ENCODE results near the gene SOX13. TPM values are rescaled to one million over a fixed set of nuclear protein-coding genes. Genes with fewer than 3 reads are reported as not detected.

The SOX13 gene
- total and polyA plus RNA-seq, 2 of the 4 experiments (the other 2 are of a cell fraction), result 0.54 to 3.5 TPM

GRCh38 chr1:204094856-204095634 lies 22.1 kb downstream of the SOX13 start:
- ATAC-seq (ENCODE audit: low read depth), result no peak
- no peak overlapping the region for H2BK20ac ChIP-seq (ENCODE audit: low read depth, low read length)
- no peak overlapping the region for H4K5ac ChIP-seq (ENCODE audit: low read depth, low read length)
- H3K4me2 ChIP-seq (ENCODE audit: low read depth, low read length), result no peak overlapping the region
- H3K56ac ChIP-seq (ENCODE audit: extremely low read depth, insufficient read depth, low read length), result no peak overlapping the region
- no peak overlapping the region for H3K18ac ChIP-seq (ENCODE audit: low read depth, low read length)
- no peak overlapping the region for H2BK120ac ChIP-seq (ENCODE audit: low read depth, low read length)
- no peak overlapping the region for H2AFZ ChIP-seq (replicated peaks; ENCODE audit: low read length, poor library complexity)
- no peak overlapping the region for H3K4ac ChIP-seq (ENCODE audit: low read depth, low read length)
- H3K27me3 ChIP-seq (ENCODE audit: control insufficient read depth, insufficient read depth, low read length), result no peaks in the 10 kb centered on the region
- H3K27ac ChIP-seq (ENCODE audit: insufficient read depth, low read length), result no peak overlapping the region
- intact Hi-C loops (cut with micrococcal nuclease), result no loop called here
- no peak overlapping the region for H3K14ac ChIP-seq (replicated peaks; ENCODE audit: low read depth, low read length)
- H3K79me1 ChIP-seq (ENCODE audit: low read depth in 1 of 2, low read length in 2 of 2), result peaks cover 0 to 5% of the 10 kb centered on the region in 2 experiments; a peak in 1 of 4 replicates
- no peaks in the 10 kb centered on the region for H4K20me1 ChIP-seq (ENCODE audit: insufficient read depth, low read length)
- H3K9ac ChIP-seq (ENCODE audit: low read depth, low read length), result no peak overlapping the region
- TF ChIP-seq, protein P1, sequence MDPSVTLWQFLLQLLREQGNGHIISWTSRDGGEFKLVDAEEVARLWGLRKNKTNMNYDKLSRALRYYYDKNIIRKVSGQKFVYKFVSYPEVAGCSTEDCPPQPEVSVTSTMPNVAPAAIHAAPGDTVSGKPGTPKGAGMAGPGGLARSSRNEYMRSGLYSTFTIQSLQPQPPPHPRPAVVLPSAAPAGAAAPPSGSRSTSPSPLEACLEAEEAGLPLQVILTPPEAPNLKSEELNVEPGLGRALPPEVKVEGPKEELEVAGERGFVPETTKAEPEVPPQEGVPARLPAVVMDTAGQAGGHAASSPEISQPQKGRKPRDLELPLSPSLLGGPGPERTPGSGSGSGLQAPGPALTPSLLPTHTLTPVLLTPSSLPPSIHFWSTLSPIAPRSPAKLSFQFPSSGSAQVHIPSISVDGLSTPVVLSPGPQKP (IDR thresholded peaks at IDR 0.05; ENCODE audit: borderline replicate concordance, low read depth, low read length), result no peak
- TF ChIP-seq BHLHE40 (IDR thresholded peaks at IDR 0.05; ENCODE audit: low read depth, low read length) (no peak), POLR2A (IDR thresholded peaks at IDR 0.05; ENCODE audit: low read depth, low read length) (no peak), CEBPB (IDR thresholded peaks at IDR 0.05; ENCODE audit: low read depth, low read length) (no peak), NFE2L2 (IDR thresholded peaks at IDR 0.05; ENCODE audit: low read depth, low read length) (no peak), SMC3 (IDR thresholded peaks at IDR 0.05; ENCODE audit: low read depth, low read length) (no peak), MAFK (IDR thresholded peaks at IDR 0.05; ENCODE audit: low read depth, low read length) (no peak), FOS (IDR thresholded peaks at IDR 0.05; ENCODE audit: low read depth, low read length) (no peak), RFX5 (IDR thresholded peaks at IDR 0.05; ENCODE audit: low read depth, low read length) (no peak), RCOR1 (IDR thresholded peaks at IDR 0.05; ENCODE audit: insufficient replicate concordance, low read length) (no peak)
- TF ChIP-seq, protein P2, sequence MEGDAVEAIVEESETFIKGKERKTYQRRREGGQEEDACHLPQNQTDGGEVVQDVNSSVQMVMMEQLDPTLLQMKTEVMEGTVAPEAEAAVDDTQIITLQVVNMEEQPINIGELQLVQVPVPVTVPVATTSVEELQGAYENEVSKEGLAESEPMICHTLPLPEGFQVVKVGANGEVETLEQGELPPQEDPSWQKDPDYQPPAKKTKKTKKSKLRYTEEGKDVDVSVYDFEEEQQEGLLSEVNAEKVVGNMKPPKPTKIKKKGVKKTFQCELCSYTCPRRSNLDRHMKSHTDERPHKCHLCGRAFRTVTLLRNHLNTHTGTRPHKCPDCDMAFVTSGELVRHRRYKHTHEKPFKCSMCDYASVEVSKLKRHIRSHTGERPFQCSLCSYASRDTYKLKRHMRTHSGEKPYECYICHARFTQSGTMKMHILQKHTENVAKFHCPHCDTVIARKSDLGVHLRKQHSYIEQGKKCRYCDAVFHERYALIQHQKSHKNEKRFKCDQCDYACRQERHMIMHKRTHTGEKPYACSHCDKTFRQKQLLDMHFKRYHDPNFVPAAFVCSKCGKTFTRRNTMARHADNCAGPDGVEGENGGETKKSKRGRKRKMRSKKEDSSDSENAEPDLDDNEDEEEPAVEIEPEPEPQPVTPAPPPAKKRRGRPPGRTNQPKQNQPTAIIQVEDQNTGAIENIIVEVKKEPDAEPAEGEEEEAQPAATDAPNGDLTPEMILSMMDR (conservative IDR thresholded peaks at IDR 0.05; ENCODE audit: low read depth, low read length), result no peak
- WGBS, 2 experiments (ENCODE audit: extremely low coverage in 2 of 2, insufficient read length in 1 of 2), result 78% methylated on average over 4 of the region's 15 CpGs; no CpG with 5 or more reads in 1 of the 2 experiments
- no peak overlapping the region for H2BK5ac ChIP-seq (ENCODE audit: low read depth, low read length, poor library complexity, severe bottlenecking)
- H2AK9ac ChIP-seq (replicated peaks; ENCODE audit: low read depth, low read length, poor library complexity), result no peak overlapping the region
- in situ Hi-C loops (cut with MboI; ENCODE audit: low sequenced_read_pairs), result no loop called here
- no peaks in the 10 kb centered on the region for H3K9me3 ChIP-seq (ENCODE audit: control insufficient read depth, insufficient read depth, low read length)
- BruUV-seq (replicated peaks), result no TSS peak
- H4K8ac ChIP-seq (ENCODE audit: low read depth in 2 of 2, low read length in 2 of 2), result no peak overlapping the region
- no peak overlapping the region for H2AK5ac ChIP-seq (ENCODE audit: low read depth, low read length)
- no peak overlapping the region for H4K91ac ChIP-seq (ENCODE audit: insufficient read depth, low read depth, low read length)
- no peak for DNase-seq
- H2BK15ac ChIP-seq (ENCODE audit: low read depth, low read length), result no peak overlapping the region
- H3K4me3 ChIP-seq (ENCODE audit: insufficient read depth, low read depth, low read length), result no peak overlapping the region
- dilution Hi-C loops (cut with HindIII; ENCODE audit: low sequenced_read_pairs, unreplicated experiment), result no loop called here
- no peaks in the 10 kb centered on the region for H3K9me1 ChIP-seq (ENCODE audit: insufficient read depth, low read length)
- H3K4me1 ChIP-seq (ENCODE audit: control insufficient read depth, insufficient read depth, low read length), result no peaks in the 10 kb centered on the region; the same call in 1 of the 2 replicates
- ChIA-PET CTCF (no interaction called here), POLR2A (ENCODE audit: unreplicated experiment) (no interaction called here)
- no peak overlapping the region for H3K23ac ChIP-seq (ENCODE audit: low read depth, low read length)
- H3K36me3 ChIP-seq (ENCODE audit: control insufficient read depth, insufficient read depth, low read length), result no peaks in the 10 kb centered on the region
